Sigmoid colon (tissue), 4 donors: ENCODE measurements around the gene RINL.

Experiments
- POLR2AphosphoS5 ChIP-seq, 4 donors: sonication (generic); formaldehyde crosslinking; IDR thresholded peaks; one replicate each; pipeline ENCODE4 v1.6.1; 2017; ENCODE audit warnings: antibody characterized with exemption in 4 of 4
- TF ChIP-seq, protein P1 (sequence below), 4 experiments: fragments of 450-650 bp in 3 of 4; fragments of 200-600 bp in 1 of 4; IDR thresholded peaks; one replicate each; pipeline ENCODE4 v1.5.1; 2016 to 2019; ENCODE audit warnings: antibody characterized with exemption in 4 of 4, mild to moderate bottlenecking in 3 of 4, moderate library complexity in 2 of 4

DNA sequence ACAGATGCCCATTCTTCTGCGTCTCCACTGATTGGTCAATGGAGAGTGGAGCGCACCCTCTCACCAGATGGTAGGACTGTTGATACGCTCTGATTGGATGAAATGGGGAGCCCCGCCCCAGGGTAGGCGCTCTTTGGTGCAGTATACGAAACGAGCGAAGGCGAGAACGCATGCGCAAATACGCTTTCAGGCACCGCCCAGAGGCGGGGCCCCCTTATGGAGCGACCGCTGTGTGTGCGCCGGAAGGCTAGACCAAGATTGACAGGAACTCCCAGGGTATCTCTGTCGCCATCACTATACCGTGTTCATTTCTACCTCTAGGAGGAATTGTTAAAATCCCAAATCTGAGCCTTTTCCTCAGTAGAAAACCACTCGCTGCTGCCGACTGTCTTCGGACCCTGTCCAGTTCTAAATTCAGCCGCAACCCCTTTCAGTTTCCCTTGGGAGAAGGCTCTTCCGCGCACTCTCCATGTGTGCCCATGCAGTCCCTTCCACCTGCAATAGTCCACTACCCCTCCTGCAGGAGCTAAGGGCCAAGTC lies 27.6 kb downstream of the RINL start:
- TF ChIP-seq, protein P1, sequence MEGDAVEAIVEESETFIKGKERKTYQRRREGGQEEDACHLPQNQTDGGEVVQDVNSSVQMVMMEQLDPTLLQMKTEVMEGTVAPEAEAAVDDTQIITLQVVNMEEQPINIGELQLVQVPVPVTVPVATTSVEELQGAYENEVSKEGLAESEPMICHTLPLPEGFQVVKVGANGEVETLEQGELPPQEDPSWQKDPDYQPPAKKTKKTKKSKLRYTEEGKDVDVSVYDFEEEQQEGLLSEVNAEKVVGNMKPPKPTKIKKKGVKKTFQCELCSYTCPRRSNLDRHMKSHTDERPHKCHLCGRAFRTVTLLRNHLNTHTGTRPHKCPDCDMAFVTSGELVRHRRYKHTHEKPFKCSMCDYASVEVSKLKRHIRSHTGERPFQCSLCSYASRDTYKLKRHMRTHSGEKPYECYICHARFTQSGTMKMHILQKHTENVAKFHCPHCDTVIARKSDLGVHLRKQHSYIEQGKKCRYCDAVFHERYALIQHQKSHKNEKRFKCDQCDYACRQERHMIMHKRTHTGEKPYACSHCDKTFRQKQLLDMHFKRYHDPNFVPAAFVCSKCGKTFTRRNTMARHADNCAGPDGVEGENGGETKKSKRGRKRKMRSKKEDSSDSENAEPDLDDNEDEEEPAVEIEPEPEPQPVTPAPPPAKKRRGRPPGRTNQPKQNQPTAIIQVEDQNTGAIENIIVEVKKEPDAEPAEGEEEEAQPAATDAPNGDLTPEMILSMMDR (IDR thresholded peaks at IDR 0.05): peak in 3 of 4 experiments; percentile 43 to 68 (median 44)
- TF ChIP-seq POLR2AphosphoS5 (IDR thresholded peaks at IDR 0.05): peak; percentile 95 to 98 (median 96)
